K562 (cell line): ENCODE results near the gene SPTLC3.

ENCODE experiments used
- BHLHE40 ChIP-seq: IDR thresholded peaks from 2 replicates; pipeline ENCODE4 v1.6.1; 2011; ENCODE audit warnings: low read length, improper control_type of control experiment
- EP300 ChIP-seq: IDR thresholded peaks from 2 replicates; pipeline ENCODE4 v1.6.1; 2012; ENCODE audit warnings: low read length, improper control_type of control experiment
- NFIC ChIP-seq: fragments of 450-650 bp; IDR thresholded peaks from 2 replicates; pipeline ENCODE4 v1.6.1; 2017; ENCODE audit warnings: mild to moderate bottlenecking, inconsistent platforms
- NFYB ChIP-seq: IDR thresholded peaks from 2 replicates; pipeline ENCODE4 v1.6.1; 2011; ENCODE audit warnings: mild to moderate bottlenecking, moderate library complexity; ENCODE audit not compliant: insufficient read length; ENCODE audit errors: extremely low read depth
- TAF9B ChIP-seq: fragments of 450-650 bp; IDR thresholded peaks from 2 replicates; pipeline ENCODE4 v1.6.1; 2018; ENCODE audit warnings: mild to moderate bottlenecking; ENCODE audit not compliant: partially characterized antibody
- ZFX ChIP-seq: sonication (generic); formaldehyde crosslinking; IDR thresholded peaks from 2 replicates; pipeline ENCODE4 v1.8.0; 2022; ENCODE audit warnings: mild to moderate bottlenecking, missing genetic modification reagents, moderate library complexity
- TF ChIP-seq, protein P1 (sequence below), 2 experiments: fragments of 450-650 bp in 1 of 2; IDR thresholded peaks; 2 replicates each; pipeline ENCODE4 v1.6.1; 2011 to 2017; ENCODE audit warnings: low read depth in 2 of 2, antibody characterized with exemption in 1 of 2, borderline replicate concordance in 1 of 2, low read length in 1 of 2, mild to moderate bottlenecking in 1 of 2, mixed read lengths in 1 of 2; ENCODE audit not compliant: control insufficient read depth in 1 of 2

DNA sequence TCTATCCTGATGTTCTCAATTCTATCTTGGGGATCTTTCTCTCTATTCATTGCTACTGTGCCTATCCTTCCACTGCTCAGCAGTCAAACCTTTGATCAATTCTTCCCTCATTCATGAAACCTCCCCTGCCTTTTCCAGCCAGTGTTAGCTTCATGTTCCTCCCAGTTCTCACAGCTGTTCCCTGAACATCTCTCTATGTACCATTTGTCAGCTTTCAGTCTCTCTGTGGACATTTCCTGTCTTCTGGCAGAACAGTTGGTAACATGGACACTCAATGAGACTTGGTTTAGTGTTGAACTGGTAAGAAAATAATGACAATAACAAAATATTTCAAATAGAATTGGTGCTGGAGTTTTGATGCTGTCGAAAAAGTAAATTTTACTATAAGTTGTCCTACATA is 26.2 kb downstream of the SPTLC3 start:
- TF ChIP-seq NFYB (no peak), TAF9B (no peak), BHLHE40 (no peak), EP300 (no peak), NFIC (no peak), ZFX (CRISPR knock-in tag) (no peak)
- TF ChIP-seq, protein P1, sequence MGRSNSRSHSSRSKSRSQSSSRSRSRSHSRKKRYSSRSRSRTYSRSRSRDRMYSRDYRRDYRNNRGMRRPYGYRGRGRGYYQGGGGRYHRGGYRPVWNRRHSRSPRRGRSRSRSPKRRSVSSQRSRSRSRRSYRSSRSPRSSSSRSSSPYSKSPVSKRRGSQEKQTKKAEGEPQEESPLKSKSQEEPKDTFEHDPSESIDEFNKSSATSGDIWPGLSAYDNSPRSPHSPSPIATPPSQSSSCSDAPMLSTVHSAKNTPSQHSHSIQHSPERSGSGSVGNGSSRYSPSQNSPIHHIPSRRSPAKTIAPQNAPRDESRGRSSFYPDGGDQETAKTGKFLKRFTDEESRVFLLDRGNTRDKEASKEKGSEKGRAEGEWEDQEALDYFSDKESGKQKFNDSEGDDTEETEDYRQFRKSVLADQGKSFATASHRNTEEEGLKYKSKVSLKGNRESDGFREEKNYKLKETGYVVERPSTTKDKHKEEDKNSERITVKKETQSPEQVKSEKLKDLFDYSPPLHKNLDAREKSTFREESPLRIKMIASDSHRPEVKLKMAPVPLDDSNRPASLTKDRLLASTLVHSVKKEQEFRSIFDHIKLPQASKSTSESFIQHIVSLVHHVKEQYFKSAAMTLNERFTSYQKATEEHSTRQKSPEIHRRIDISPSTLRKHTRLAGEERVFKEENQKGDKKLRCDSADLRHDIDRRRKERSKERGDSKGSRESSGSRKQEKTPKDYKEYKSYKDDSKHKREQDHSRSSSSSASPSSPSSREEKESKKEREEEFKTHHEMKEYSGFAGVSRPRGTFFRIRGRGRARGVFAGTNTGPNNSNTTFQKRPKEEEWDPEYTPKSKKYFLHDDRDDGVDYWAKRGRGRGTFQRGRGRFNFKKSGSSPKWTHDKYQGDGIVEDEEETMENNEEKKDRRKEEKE (IDR thresholded peaks at IDR 0.05; ENCODE audit: borderline replicate concordance in 1 of 2, control insufficient read depth in 1 of 2, low read depth in 2 of 2, low read length in 1 of 2) = no peak
